Right atrium auricular region (tissue), 2 donors: Measurements from ENCODE around the gene CDR2L. TPM values are rescaled to one million over a fixed set of nuclear protein-coding genes. Genes with fewer than 3 reads are reported as not detected.

ENCODE experiments used
- DNase-seq: peaks from one replicate; pipeline ENCODE4 v3.0.0-alpha.2; 2019; ENCODE audit warnings: low spot score
- H3K27ac ChIP-seq, 2 donors: fragments of 200-600 bp; sonication (generic); 1 replicate in 1 of 2; 2 replicates in 1 of 2; pipeline ENCODE4 v1.5.1; 2016 to 2019
- H3K27me3 ChIP-seq, 2 donors: fragments of 200-600 bp; sonication (generic); one replicate each; pipeline versions ENCODE4 v1.5.1 to v1.6.0; 2017 to 2019
- H3K36me3 ChIP-seq: fragments of 200-600 bp; sonication (generic); one replicate; pipeline ENCODE4 v1.5.1; 2016
- H3K4me1 ChIP-seq, 2 donors: fragments of 200-600 bp; sonication (generic); one replicate each; pipeline versions ENCODE4 v1.5.1 to v1.6.0; 2017 to 2019
- H3K4me3 ChIP-seq, 2 donors: fragments of 200-600 bp; sonication (generic); 1 replicate in 1 of 2; 2 replicates in 1 of 2; pipeline ENCODE4 v1.5.1; 2017 to 2019; ENCODE audit warnings: mild to moderate bottlenecking in 1 of 2, moderate library complexity in 1 of 2
- H3K9me3 ChIP-seq, 2 donors: fragments of 200-600 bp; sonication (generic); one replicate each; pipeline ENCODE4 v1.5.1; 2019
- total RNA-seq, 2 donors: library from RNA; depleted of rRNA; stranded (reverse); fragments of >200 nt; gene quantifications; one replicate each; pipeline ENCODE4 v1.1.0, GENCODE V29; 2016
- TF ChIP-seq, protein P1 (sequence below), 2 donors: fragments of 200-600 bp; sonication (generic); IDR thresholded peaks; one replicate each; pipeline ENCODE4 v1.5.1; 2019; ENCODE audit warnings: antibody characterized with exemption in 2 of 2

The CDR2L gene
- total RNA-seq, 2 donors from 2014 or later: 13.6 to 28.8 TPM

DNA sequence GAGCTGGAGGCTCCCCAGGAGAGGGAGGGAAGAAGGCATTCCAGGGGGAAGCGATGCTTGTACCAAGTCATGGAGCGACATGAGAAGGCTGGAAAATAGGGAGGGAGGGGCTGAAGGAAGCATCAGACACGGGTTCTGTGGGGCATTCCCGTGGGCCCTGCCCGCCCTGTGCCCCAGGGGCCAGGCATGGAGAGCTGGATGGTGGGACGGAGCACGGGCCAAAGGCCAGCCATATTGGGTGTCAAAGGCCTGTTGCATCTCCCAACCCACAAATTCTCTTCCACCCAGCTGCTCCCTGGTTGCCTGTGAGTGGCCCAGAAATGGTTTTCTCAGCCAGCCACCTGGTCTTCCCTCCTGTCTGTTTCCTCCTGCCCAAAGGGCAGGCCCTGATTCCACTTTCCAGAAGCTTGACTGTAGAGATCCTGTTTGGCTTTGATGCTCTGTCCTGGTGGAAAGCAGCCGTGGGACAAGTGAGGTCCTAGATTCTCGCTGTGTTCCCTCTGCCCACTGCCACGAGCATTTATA is 3.2 kb downstream of the CDR2L start:
- H3K4me3 ChIP-seq: no peak overlapping the region
- no peaks in the 10 kb centered on the region for H3K27me3 ChIP-seq
- H3K4me1 ChIP-seq: peaks cover 0 to 31% of the 10 kb centered on the region in 2 donors
- no peak for DNase-seq
- H3K27ac ChIP-seq: no peak overlapping the region
- TF ChIP-seq, protein P1, sequence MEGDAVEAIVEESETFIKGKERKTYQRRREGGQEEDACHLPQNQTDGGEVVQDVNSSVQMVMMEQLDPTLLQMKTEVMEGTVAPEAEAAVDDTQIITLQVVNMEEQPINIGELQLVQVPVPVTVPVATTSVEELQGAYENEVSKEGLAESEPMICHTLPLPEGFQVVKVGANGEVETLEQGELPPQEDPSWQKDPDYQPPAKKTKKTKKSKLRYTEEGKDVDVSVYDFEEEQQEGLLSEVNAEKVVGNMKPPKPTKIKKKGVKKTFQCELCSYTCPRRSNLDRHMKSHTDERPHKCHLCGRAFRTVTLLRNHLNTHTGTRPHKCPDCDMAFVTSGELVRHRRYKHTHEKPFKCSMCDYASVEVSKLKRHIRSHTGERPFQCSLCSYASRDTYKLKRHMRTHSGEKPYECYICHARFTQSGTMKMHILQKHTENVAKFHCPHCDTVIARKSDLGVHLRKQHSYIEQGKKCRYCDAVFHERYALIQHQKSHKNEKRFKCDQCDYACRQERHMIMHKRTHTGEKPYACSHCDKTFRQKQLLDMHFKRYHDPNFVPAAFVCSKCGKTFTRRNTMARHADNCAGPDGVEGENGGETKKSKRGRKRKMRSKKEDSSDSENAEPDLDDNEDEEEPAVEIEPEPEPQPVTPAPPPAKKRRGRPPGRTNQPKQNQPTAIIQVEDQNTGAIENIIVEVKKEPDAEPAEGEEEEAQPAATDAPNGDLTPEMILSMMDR (IDR thresholded peaks at IDR 0.05): no peak
- H3K36me3 ChIP-seq: no peaks in the 10 kb centered on the region
- H3K9me3 ChIP-seq: no peaks in the 10 kb centered on the region

DNA sequence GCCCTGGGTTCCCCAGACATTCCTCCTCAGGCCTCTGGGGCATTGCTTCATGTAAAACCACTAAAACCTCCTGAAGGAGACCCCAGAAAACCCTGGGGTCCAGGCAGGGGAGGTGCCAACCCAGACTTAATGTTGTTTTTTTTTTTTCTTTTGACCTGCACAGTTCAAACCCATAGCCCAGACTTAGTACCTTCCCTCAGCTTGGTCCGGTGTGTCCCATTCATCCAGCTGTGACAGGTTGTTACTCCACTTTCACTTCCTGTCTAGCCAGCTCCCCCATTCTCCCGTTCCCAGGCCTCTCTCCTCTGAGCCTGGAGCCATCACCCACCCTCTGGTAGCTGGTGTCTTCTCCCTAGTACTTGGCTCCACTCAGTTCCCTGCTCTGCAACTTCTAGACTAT is 4.8 kb downstream of the CDR2L start:
- Histone ChIP-seq H3K27ac (peak overlapping the region in 1 of 2 donors; percentile 40), H3K27me3 (no peaks in the 10 kb centered on the region), H3K4me1 (peaks cover 0 to 26% of the 10 kb centered on the region in 2 donors), H3K36me3 (no peaks in the 10 kb centered on the region), H3K9me3 (no peaks in the 10 kb centered on the region), H3K4me3 (no peak overlapping the region)
- DNase-seq: no peak
- TF ChIP-seq, protein P1 (IDR thresholded peaks at IDR 0.05): no peak

DNA sequence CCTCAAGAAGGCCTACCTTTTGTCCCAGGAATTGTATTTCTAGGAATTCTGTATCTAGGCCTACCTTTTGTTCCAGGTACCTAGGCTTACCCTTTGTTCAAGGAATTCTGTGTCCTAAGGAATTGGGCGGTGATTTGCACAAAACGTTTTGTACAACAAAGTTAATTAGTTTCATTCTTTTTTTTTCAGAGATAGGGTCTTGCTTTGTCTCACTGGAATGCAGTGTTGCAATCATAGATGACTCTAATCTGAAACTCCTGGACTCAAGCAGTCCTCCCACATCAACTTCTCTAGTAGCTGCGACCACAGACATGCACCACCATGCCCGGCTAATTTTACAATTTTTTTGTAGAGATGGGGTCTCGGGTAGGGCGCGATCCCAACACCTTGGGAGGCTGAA is 7.0 kb downstream of the CDR2L start:
- Histone ChIP-seq H3K9me3 (no peaks in the 10 kb centered on the region), H3K4me3 (no peak overlapping the region), H3K36me3 (peaks cover 2% of the 10 kb centered on the region), H3K4me1 (peaks cover 0 to 26% of the 10 kb centered on the region in 2 donors), H3K27ac (no peak overlapping the region), H3K27me3 (no peaks in the 10 kb centered on the region)
- TF ChIP-seq, protein P1 (IDR thresholded peaks at IDR 0.05): no peak
- no peak for DNase-seq

DNA sequence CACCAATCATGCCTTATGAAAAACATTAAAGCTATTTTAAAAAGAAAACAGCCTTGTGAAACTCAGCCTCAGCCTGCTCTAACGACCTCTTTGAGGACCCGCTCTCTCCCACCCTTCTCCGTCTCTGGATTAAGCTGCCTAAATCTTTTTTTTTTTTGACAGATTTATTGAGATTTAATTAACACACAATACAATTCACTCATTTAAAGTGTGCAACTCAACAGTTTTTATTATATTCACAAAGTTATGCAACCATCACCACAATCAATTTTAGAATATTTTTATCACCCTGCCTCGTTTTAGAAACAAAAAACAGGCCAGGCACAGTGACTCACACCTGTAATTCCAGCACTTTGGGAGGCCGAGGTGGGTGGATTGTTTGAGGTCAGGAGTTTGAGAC is 8.4 kb downstream of the CDR2L start:
- no peak overlapping the region for H3K27ac ChIP-seq
- H3K9me3 ChIP-seq: no peaks in the 10 kb centered on the region
- no peaks in the 10 kb centered on the region for H3K27me3 ChIP-seq
- DNase-seq: no peak
- TF ChIP-seq, protein P1 (IDR thresholded peaks at IDR 0.05): no peak
- H3K36me3 ChIP-seq: peaks cover 12% of the 10 kb centered on the region
- H3K4me1 ChIP-seq: peaks cover 0 to 17% of the 10 kb centered on the region in 2 donors
- no peak overlapping the region for H3K4me3 ChIP-seq

DNA sequence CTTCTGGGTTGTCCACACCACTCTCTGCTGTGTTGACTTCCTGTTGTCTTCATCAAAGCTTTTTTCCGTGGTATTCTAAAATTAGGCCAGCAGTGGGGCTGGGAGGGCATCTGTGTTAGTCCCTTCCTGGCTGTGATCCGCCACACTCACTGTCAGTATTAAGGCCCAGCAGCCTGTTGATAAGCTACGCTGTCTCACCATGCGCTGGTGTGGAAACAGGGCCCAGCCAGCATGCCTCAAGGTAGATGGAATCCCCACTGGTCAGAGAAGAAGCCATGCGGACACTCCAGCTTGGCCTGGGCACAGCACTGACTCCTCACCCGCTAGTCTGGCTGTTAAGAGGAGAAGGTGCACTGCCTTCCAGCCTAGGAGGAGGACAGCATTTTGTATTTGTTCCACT is 11.4 kb downstream of the CDR2L start:
- Histone ChIP-seq H3K9me3 (no peaks in the 10 kb centered on the region), H3K27me3 (no peaks in the 10 kb centered on the region), H3K4me1 (peaks cover 0 to 17% of the 10 kb centered on the region in 2 donors), H3K27ac (peak overlapping the region; percentile 22 to 68), H3K36me3 (peaks cover 42% of the 10 kb centered on the region), H3K4me3 (no peak overlapping the region)
- DNase-seq: no peak
- TF ChIP-seq, protein P1 (IDR thresholded peaks at IDR 0.05): no peak

DNA sequence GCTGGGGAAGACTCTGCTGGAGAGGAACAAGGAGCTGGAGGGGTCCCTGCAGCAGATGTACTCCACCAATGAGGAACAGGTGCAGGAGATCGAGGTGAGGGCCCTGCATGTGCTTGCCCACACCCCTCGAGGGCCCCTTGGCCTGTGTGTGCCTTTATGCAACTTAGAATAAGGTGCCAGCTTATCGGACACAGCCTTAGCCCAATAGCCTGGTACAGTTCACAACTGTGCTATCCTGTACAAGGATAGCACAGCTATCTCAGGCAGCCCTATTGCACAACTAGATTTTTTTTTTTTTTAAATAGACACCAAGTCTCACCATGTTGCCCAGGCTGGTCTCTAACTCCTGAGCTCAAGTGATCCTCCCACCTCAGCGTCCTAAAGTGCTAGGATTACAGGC is 12.1 kb downstream of the CDR2L start:
- Histone ChIP-seq H3K4me3 (no peak overlapping the region), H3K27me3 (no peaks in the 10 kb centered on the region), H3K9me3 (no peaks in the 10 kb centered on the region), H3K4me1 (peaks cover 0 to 17% of the 10 kb centered on the region in 2 donors), H3K36me3 (peaks cover 49% of the 10 kb centered on the region), H3K27ac (peak overlapping the region; percentile 22 to 68)
- DNase-seq: no peak
- TF ChIP-seq, protein P1 (IDR thresholded peaks at IDR 0.05): no peak
